DMS53 treated with DMSO at 0.1 percent for 48 hours (cell line): ENCODE measurements around the gene BTNL8.

ENCODE experiments used
- DNase-seq: peaks from one replicate; lab custom pipeline; 2025; ENCODE audit not compliant: unreplicated experiment; lab: John Stamatoyannopoulos, UW

BTNL8 gene

DNA sequence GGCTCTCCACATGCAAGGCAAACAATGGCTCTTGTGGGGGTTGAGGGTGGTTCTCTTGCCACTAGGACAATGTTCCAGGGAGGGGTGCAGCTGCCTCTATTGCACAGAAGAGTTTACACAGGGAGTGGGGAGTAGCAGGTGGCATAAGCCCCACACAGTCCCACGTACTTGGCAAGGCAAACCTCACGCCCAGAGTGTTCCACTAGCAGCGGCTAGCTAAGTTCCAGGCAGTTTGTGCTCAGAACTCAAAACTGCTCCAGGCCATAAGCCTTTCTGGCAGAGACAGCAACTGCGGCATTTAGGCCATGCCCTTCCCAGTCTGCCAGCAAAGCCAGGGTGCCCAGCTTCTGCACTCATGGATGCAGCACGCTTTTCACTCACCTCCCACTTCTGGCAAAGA, 60.7 kb downstream of the BTNL8 start:
- DNase-seq, result no peak

DNA sequence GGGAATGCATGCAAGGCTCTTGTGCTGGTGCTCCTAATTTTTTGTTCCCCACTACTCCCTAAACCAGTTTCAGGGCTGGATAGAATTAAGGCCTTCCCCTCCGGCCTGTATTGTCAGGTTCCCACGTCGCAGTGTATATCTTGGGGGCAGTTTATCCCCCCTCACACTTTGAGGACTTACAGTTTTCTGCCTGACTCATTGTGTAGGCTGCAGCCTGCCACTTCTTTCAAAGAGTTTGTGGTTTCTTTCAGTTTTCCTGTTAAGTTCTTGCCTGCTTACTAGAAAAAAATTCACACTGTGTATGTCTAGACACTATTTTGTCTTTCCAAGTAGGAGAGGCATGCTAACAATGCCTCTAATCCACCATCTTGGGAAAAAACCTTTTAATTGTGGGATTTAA, 61.2 kb downstream of the BTNL8 start:
- no peak for DNase-seq

DNA sequence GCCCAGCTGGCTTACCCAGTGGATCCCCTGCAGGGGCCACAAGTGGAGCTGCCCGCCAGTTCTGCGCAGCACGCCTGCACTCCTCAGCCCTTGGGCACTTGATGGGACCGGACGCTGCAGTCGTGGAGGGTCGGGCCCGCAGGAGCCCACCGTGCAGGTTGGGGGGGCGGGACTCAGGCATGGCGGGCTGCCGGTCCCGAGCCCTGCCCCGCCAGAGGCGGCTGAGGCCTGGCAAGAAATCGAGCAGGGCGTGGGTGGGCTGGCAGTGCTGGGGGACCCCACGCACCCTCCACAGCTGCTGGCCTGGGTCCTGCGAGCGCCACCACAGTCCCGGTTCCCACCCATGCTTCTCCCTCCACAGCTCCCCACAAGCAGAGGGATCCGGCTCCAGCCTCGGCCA, 70.4 kb downstream of the BTNL8 start:
- no peak for DNase-seq

DNA sequence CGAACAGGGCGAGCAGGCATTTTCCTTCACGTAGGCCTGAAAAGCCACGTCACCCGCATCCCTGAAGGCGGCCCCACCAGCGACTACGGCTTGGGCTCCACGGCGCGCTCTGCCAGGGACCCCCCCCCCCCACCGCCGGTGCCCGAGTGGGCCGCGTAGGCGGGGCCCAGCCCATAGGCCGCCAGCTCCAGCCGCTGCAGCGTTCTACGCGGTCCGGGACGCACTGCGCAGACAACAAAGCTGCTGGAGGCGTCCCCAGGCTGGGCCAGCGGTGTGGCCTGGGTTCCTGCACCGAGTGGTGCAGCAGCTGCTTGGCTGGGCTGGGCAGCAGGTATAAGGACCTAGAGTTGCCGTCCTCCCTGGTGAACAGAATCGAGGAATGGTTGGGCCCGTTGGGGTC, 71.4 kb downstream of the BTNL8 start:
- no peak for DNase-seq

DNA sequence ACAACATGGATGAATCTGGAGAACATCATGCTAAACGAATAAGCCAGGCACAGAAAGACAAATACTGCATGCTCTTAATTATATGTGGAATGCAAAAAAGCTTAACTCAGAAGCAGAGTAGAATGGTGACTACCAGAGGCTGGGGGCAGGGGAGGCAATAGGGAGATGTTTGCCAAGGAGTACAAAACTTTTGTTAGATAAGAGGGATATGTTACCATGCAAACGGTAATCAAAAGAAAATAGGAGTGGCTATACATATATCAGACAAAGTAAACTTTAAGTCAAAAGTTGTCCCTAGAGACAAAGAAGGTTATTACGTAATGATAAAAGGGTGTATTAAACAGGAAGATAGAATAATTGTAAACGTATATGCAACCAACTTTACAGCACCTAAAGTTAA, 71.9 kb downstream of the BTNL8 start:
- DNase-seq, result no peak

DNA sequence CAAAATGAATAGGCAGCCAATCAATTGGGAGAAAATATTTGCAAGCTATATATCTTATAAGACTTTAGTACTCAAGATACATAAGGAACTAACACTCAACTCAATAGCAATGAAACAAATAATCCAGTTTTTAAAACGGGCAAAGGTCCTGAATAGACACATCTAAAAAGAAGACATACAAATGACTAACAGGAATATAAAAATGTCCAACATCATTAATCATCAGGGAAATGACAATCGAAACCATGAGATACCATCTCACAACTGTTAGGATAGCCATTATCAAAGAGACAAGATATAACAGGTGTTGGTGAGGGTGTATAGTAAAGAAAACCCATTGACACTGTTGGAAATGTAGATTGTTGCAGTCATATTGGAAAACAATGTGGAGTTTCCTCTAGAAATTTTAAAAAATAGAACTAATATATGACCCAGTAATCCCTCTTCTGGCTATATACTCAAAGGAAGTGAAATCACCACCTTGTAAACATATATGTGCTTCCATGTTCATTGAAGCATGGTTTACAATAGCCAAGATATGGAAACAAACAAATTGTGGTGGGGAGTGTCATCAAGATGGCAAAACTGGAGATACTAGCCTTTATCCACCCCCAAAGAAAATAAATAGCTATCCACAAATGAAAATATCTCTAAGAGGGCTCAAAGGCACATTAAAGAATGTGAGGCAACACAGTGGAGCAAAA, 75.8 kb downstream of the BTNL8 start:
- DNase-seq, result no peak

DNA sequence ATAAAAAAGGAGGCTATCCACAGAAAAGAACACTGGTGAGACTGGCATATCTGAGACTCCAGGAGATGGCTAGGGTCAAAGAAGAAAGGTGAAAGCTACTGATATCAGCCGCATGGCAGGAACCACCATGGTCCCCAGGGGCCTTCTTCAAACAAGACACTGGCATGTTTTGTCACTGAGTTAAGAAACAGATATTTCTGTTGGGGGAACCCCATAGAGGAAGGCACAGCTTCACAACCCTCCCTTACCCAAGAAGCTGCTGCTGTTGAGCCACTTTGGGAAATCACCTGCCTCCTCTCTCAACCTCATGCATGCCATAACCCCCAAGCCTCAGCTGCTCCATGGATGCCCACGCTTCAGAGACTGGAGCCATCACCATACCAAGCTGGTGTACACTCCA, 76.4 kb downstream of the BTNL8 start:
- DNase-seq, result no peak

DNA sequence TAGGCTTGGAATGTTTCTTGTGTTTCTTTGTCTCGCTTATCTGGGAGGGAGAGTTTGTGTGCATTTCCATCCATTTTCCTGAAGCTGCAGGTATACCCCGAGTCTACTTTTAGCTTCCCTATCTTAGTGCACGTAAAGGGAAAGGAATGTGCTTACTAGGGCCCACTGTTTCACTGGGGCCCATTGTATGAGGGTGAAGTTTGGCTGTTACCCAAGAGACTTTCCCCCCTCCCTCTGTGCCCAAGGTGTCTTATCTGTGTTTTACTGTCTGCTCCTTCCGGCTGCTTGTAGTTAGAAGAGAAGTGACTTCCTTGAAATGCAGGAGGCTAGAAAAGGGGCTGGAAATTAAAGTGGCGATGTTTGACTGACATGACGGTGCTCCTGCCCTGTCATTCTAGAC, 77.6 kb downstream of the BTNL8 start:
- no peak for DNase-seq

DNA sequence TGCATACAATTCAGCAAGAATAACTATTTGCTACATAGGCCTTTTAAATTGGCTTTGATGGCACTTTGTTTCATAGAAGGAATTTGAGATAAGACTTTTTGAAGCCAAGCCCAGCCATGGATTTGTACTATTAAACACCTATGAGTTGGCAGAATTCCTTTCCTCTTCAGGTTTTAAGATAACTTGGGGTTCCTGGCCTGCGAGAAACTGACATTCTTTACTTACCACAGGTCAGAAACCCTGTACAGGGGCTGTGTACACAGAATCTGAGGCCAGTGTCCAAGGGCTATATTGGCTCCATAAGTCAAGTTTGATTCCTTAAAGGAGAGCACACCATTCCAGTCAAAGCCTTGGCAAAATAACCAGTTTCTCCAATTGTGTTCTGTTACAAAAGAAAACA, 78.9 kb downstream of the BTNL8 start:
- DNase-seq, result no peak

DNA sequence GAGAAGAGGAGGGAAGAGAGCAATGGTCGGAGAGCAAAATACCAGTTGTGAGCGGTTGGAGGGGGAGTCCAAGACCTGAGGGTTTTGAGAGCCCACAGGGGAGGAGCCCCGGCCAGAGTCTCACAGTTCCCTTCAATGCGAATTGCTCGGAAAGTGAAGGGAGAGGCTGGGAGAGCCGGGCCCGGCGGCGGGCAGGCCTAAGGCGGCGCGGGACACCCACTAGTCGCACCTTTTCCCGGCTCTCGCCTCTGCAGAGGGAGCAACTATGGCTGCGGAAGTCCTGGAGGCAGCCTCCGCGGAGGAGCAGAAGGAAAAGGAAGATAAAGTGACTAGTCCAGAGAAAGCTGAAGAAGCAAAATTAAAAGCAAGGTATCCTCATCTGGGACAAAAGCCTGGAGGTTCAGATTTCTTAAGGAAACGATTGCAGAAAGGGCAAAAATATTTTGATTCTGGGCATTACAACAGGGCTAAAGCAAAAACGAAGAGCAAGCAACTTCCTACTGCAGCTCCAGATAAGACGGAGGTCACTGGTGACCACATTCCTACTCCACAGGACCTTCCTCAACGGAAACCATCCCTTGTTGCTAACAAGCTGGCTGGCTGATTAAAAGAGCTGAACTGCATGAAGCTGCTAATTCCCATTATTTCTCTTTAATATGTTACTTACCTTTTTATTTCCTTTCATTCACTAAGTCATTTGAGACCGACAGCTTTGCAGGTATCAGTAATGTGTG, 83.2 kb downstream of the BTNL8 start:
- DNase-seq, result no peak

DNA sequence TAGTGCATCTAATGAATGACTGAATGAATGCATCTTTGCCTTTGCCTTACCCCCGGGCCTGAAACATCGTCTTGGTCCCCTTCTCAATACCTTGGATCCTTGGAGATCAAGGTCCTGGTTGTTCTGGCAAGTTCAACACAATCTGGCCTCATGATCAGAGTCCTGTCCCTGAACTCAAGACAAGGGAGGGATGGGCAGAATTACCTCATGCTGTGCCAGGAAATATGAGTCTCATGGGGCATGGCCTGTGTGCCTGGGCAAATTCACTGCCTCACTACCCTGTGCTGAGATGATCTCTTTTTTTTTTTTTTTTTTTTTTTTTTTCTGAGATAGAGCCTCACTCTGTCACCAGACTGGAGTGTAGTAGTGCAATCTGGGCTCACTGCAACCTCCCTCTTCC, 89.1 kb downstream of the BTNL8 start:
- DNase-seq, result no peak

DNA sequence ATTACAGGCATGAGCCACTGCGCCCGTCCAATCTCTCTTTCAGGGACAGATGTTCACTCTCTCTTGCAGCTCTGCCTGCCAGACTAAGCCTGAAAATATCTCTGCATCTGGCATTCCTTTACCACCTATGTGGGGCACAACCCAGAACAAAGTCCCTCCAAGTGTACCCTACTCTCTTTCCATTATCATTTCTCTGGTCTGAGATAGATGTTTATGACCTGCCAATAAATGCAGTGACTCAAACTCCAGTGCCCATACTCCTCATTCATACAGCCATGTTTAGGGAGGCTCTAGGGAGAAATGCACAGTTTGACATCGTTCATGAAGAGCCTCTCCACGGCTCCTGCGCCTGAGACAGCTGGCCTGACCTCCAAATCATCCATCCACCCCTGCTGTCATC, 89.6 kb downstream of the BTNL8 start, which contains the start of gene BTNL3:
BTNL3 (plus strand) TSS at position 255 of the 400 bp plus-strand sequence. CDS start 183 bp downstream, outside the sequence.
- no peak for DNase-seq

DNA sequence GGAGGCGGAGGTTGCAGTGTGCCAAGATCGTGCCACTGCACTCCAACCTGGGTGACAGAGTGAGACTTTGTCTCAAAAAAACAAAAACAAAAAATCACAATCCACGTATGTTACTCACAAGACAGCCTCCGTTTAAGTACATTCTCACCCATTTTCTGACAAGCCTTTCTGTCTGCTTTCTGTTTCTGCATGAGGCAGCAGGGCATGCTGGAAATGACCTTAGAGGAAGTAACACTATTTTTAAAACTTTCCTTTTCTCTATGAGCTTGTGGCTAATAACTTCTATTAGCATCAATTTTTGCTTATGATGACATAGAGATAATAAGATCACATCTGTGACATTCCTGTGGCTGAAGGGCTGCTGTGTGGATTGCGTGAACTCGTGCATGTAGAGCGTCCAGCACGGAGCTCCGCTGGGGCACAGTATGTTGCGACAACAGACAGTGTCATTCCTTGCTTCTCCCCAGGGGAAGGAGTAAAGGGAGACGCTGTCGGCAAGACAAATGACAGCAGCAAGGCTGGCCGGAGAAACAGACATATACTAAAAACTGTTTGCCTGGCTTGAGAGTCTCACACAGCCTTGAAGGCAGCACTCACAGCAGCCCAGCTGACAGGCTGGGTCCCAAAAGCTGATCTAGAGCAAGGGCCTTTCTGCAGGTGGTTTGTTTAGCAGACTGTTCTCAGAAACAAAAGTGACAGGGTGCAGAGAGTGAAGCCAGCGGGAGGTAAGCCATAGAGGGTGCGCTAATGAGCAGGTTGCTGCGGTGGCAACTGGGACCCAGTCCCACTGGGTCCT, 91.3 kb downstream of the BTNL8 start:
- no peak for DNase-seq

DNA sequence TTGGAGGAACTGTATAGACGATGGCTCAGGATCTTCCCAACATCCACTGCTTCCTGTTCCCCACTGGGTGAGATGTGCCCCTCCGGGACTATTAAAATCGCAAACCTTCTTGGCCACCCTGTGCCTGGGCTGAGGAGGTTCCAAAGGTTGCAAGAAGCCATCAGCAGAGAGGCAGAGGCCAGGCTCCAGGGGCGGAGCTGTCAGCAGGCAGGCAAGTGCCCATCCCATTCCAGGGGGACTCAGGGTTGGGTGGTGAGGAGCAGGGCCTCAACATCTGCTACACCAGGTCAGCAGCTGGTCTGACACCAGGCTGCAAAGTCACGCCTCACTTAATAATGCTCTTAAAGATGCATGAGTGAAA, 91.9 kb downstream of the BTNL8 start:
- no peak for DNase-seq
